ENCODE results near the gene XXYLT1.

- TF ChIP-seq POLR2A (IDR thresholded peaks at IDR 0.05) (no peak), CTCF (IDR thresholded peaks at IDR 0.05) (no peak)
Measured at GRCh38 chr3:195163719-195164572, 107.0 kb downstream of the XXYLT1 start.

Measured in right lobe of liver (tissue), 4 donors.